Gastroesophageal sphincter (tissue), 4 donors: ENCODE results near the gene PXDN. TPM values are rescaled to one million over a fixed set of nuclear protein-coding genes. Genes with fewer than 3 reads are reported as not detected.

Experiments used
- ATAC-seq: fragments of 150-250 bp; one replicate; pipeline ENCODE4 v1.9.1; 2016; ENCODE audit warnings: mild to moderate bottlenecking, moderate library complexity
- H3K27ac ChIP-seq, 4 donors: fragments of 200-600 bp; sonication (generic) in 3 of 4; 1 replicate in 3 of 4; 2 replicates in 1 of 4; pipeline ENCODE4 v1.5.1; 2016 to 2019
- H3K27me3 ChIP-seq: fragments of 200-600 bp; sonication (generic); one replicate; pipeline ENCODE4 v1.5.1; 2019
- H3K36me3 ChIP-seq, 2 donors: fragments of 200-600 bp; sonication (generic); one replicate each; pipeline ENCODE4 v1.5.1; 2019; ENCODE audit warnings: control low read depth in 1 of 2
- H3K4me1 ChIP-seq, 3 donors: fragments of 200-600 bp; sonication (generic); 1 replicate in 2 of 3; 2 replicates in 1 of 3; pipeline ENCODE4 v1.5.1; 2016 to 2019; ENCODE audit warnings: control low read depth in 2 of 3
- H3K4me3 ChIP-seq, 2 donors: fragments of 200-600 bp; sonication (generic); one replicate each; pipeline ENCODE4 v1.5.1; 2019; ENCODE audit warnings: mild to moderate bottlenecking in 1 of 2, moderate library complexity in 1 of 2
- H3K9me3 ChIP-seq, 3 donors: fragments of 200-600 bp; sonication (generic); one replicate each; pipeline ENCODE4 v1.5.1; 2017 to 2019; ENCODE audit warnings: control low read depth in 2 of 3
- EP300 ChIP-seq: sonication (generic); formaldehyde crosslinking; IDR thresholded peaks from one replicate; pipeline ENCODE4 v1.6.1; 2017; ENCODE audit warnings: antibody characterized with exemption, mild to moderate bottlenecking
- POLR2A ChIP-seq, 2 donors: fragments of 450-650 bp; IDR thresholded peaks; one replicate each; pipeline ENCODE4 v1.6.1; 2017; ENCODE audit warnings: antibody characterized with exemption in 2 of 2, mild to moderate bottlenecking in 2 of 2, moderate library complexity in 1 of 2
- POLR2AphosphoS5 ChIP-seq: sonication (generic); formaldehyde crosslinking; IDR thresholded peaks from one replicate; pipeline ENCODE4 v1.6.1; 2017; ENCODE audit warnings: antibody characterized with exemption
- WGBS, 2 donors: methylation state at CpG; one replicate each; pipeline ENCODE4 v1.1.5; 2018; ENCODE audit warnings: low coverage in 1 of 2; 5-methylcytosine and 5-hydroxymethylcytosine counted together
- total RNA-seq, 4 donors: library from RNA; depleted of rRNA; stranded (reverse); fragments of >200 nt; gene quantifications; one replicate each; pipeline ENCODE4 v1.1.0, GENCODE V29; 2016
- TF ChIP-seq, protein P1 (sequence below), 4 experiments: fragments of 200-600 bp in 2 of 4; fragments of 450-650 bp in 2 of 4; sonication (generic) in 1 of 4; IDR thresholded peaks; one replicate each; pipeline ENCODE4 v1.5.1; 2017 to 2019; ENCODE audit warnings: antibody characterized with exemption in 4 of 4, mild to moderate bottlenecking in 2 of 4, moderate library complexity in 2 of 4

The PXDN gene
- total RNA-seq, 4 donors from 2014 or later: 19.9 to 95.9 (median 60.9) TPM

DNA sequence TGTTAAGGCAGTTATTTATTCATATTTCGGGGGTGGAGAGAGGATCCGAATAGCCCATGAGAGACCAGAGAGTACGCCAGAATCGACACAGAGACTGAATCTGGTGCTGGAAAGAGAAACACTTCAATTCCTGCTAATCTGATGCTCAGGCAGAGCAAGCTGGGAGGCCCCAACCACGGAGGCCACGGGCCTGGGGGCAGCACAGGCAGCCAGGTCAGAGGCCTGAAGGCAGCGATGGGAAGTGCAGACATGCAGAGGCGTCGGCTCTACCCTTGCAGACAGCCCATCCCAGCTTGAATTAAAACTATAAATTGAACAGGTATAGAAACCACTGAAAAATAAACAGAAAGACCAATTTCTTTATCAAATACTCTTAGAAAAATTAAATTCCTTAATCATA lies 50.6 kb downstream of the PXDN start:
- Histone ChIP-seq H3K27ac (no peak overlapping the region), H3K27me3 (no peaks in the 10 kb centered on the region), H3K4me1 (peaks cover 0 to 9% (median 0%) of the 10 kb centered on the region in 3 donors), H3K4me3 (no peak overlapping the region), H3K9me3 (no peaks in the 10 kb centered on the region), H3K36me3 (peaks cover 0 to 37% of the 10 kb centered on the region in 2 donors)
- ATAC-seq: no peak
- no peak for TF ChIP-seq EP300
- TF ChIP-seq, protein P1, sequence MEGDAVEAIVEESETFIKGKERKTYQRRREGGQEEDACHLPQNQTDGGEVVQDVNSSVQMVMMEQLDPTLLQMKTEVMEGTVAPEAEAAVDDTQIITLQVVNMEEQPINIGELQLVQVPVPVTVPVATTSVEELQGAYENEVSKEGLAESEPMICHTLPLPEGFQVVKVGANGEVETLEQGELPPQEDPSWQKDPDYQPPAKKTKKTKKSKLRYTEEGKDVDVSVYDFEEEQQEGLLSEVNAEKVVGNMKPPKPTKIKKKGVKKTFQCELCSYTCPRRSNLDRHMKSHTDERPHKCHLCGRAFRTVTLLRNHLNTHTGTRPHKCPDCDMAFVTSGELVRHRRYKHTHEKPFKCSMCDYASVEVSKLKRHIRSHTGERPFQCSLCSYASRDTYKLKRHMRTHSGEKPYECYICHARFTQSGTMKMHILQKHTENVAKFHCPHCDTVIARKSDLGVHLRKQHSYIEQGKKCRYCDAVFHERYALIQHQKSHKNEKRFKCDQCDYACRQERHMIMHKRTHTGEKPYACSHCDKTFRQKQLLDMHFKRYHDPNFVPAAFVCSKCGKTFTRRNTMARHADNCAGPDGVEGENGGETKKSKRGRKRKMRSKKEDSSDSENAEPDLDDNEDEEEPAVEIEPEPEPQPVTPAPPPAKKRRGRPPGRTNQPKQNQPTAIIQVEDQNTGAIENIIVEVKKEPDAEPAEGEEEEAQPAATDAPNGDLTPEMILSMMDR (IDR thresholded peaks at IDR 0.05): no peak
- TF ChIP-seq POLR2A (IDR thresholded peaks at IDR 0.05): no peak
- no peak for TF ChIP-seq POLR2AphosphoS5
- WGBS, 2 donors: 86% methylated on average over 9 of the region's 9 CpGs; no CpG with 5 or more reads in 1 of the 2 donors

DNA sequence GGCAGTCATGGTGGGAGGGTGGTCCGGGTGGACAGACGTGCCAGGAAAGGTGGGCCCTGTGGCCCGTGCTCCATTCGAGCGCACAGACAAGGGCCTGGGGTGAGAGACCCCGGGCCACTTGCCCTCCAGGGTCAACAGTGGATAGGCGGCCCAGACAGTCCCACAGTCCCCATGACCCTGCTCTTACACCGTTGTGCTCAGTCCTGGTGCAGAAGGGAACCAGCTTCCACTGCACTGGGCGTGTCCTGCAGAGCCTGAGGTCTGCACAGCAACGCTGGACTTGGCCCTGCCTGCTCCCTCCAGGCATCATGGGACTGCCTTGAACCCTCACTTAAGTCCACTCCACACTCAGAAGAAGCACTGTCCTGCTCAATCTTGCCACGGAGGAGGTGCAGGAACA lies 52.0 kb downstream of the PXDN start:
- no peaks in the 10 kb centered on the region for H3K4me1 ChIP-seq
- H3K36me3 ChIP-seq: peaks cover 0 to 50% of the 10 kb centered on the region in 2 donors
- H3K27me3 ChIP-seq: no peaks in the 10 kb centered on the region
- WGBS, 2 donors: 100% methylated on average over 1 of the region's 11 CpGs; no CpG with 5 or more reads in 1 of the 2 donors
- TF ChIP-seq, protein P1 (IDR thresholded peaks at IDR 0.05): no peak
- TF ChIP-seq POLR2AphosphoS5 (no peak), EP300 (no peak), POLR2A (IDR thresholded peaks at IDR 0.05) (no peak)
- no peak overlapping the region for H3K27ac ChIP-seq
- no peak for ATAC-seq
- H3K9me3 ChIP-seq: no peaks in the 10 kb centered on the region
- H3K4me3 ChIP-seq: no peak overlapping the region

DNA sequence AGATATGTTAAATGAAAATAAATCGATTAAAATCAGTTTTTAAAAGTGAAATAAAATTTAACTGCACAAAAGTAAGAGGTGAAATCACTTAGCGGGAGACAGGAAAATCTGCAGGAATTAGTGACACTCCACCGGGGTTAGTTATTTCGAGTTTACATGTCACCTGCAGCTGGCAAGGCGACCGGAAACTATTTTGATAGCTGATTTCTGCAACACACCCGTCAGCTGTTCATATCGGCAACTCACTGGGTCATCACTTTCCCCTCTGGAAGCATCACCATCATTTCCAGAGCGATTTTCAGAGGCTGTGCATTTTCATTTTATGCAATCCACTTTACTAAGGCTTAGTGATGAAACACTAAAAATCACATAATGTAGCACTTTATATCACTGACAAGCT lies 52.9 kb downstream of the PXDN start:
- WGBS, 2 donors: 82 to 85% methylated on average over 7 to 9 of the region's 9 CpGs
- TF ChIP-seq, protein P1 (IDR thresholded peaks at IDR 0.05): no peak
- TF ChIP-seq POLR2A (IDR thresholded peaks at IDR 0.05) (no peak), POLR2AphosphoS5 (no peak), EP300 (no peak)

DNA sequence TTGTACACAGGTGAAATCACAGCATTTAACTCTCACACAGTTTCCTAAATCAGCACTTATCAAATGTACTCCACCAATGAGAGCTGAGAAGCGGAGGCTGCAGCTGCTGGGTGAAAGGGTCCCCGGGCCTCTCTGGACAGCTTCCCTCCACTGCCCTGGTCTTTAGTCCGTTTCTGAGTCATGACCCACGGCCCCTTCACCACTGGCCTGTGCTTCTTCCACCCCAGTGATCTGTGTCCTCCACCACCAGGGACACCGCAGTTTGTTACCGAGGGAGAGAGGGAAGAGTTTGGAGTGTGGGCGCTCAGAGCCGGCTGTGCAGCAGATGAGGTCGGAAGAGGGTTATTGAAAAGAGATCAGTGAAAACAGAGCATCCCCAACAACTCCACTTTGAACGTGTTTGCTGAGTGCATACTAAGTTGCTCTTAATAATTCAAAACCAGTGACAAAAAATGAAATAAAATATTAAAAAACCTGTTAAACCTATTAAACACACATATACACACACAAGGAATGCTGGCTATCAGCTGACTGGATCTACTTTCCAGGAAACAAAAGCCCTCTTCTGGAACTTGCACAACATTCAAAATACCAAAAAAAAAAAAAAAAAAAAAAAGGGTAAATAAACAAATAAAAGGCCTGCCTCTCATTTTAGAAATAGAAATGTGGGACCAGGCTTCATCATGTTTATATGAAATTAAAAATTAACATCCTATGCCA lies 54.1 kb downstream of the PXDN start:
- Histone ChIP-seq H3K36me3 (peaks cover 0 to 68% of the 10 kb centered on the region in 2 donors), H3K27ac (no peak overlapping the region), H3K9me3 (no peaks in the 10 kb centered on the region), H3K27me3 (no peaks in the 10 kb centered on the region), H3K4me3 (no peak overlapping the region), H3K4me1 (peaks cover 0 to 6% (median 0%) of the 10 kb centered on the region in 3 donors)
- 80 to 84% methylated on average over 4 to 9 of the region's 10 CpGs for WGBS, 2 donors
- no peak for ATAC-seq
- TF ChIP-seq, protein P1 (IDR thresholded peaks at IDR 0.05): no peak
- TF ChIP-seq EP300: no peak
- no peak for TF ChIP-seq POLR2A (IDR thresholded peaks at IDR 0.05)
- TF ChIP-seq POLR2AphosphoS5: no peak

More for the DNA sequence above, 52.9 kb downstream of the PXDN start:
- Histone ChIP-seq H3K36me3 (peaks cover 0 to 60% of the 10 kb centered on the region in 2 donors), H3K9me3 (no peaks in the 10 kb centered on the region), H3K4me3 (no peak overlapping the region), H3K27me3 (no peaks in the 10 kb centered on the region), H3K27ac (no peak overlapping the region), H3K4me1 (peaks cover 0 to under 1% (median 0%) of the 10 kb centered on the region in 3 donors)
- no peak for ATAC-seq

DNA sequence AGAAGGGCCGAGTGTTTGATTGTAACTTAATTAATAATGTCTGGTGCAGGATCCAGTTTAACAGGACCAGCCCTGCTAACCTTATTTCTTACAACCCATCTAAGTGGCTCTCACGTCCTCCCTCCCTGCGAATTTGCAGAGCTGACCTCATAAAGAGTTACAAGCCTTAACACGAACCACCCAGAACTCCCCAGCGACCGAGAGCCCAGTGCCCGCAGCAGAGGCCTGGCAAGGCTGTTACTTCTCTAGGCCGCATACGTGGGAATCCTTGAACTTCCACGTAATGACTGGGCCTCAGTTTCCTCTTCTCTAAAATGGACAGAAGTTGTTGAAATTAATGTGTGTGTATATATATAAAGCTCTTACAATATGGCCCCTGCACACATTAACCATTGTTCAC lies 55.5 kb downstream of the PXDN start:
- no peak for ATAC-seq

More for the DNA sequence above, 55.5 kb downstream of the PXDN start:
- WGBS, 2 donors: 95 to 100% methylated on average over 2 to 10 of the region's 10 CpGs
- Histone ChIP-seq H3K36me3 (peaks cover 0 to 80% of the 10 kb centered on the region in 2 donors), H3K4me1 (peaks cover 0 to 6% (median 0%) of the 10 kb centered on the region in 3 donors), H3K4me3 (no peak overlapping the region), H3K27ac (no peak overlapping the region), H3K27me3 (no peaks in the 10 kb centered on the region), H3K9me3 (no peaks in the 10 kb centered on the region)
- TF ChIP-seq POLR2A (IDR thresholded peaks at IDR 0.05) (no peak), EP300 (no peak), POLR2AphosphoS5 (no peak)
- TF ChIP-seq, protein P1 (IDR thresholded peaks at IDR 0.05): no peak
